Fibroblast of villous mesenchyme (primary cell): Measurements from ENCODE around the gene LSMEM2. TPM values are rescaled to one million over a fixed set of nuclear protein-coding genes. Genes with fewer than 3 reads are reported as not detected.

Experiments used
- DNase-seq: peaks from one replicate; pipeline ENCODE4 v3.0.0-alpha.2; 2010; ENCODE audit warnings: low read depth
- H3K4me3 ChIP-seq: 2 replicates; pipeline ENCODE4 v1.5.1; 2011; ENCODE audit warnings: low read depth, mild to moderate bottlenecking, low read length
- CTCF ChIP-seq: IDR thresholded peaks from 2 replicates; pipeline ENCODE4 v1.5.1; 2012; ENCODE audit warnings: low read depth, mild to moderate bottlenecking, low read length; ENCODE audit not compliant: insufficient read depth
- total RNA-seq: library from RNA; depleted of rRNA; stranded (reverse); fragments of >200 nt; gene quantifications from 2 replicates; pipeline ENCODE4 v1.2.3, GENCODE V29; 2012

LSMEM2 gene
- total RNA-seq, 1 donor: not detected

GRCh38 chr3:50289130-50289529 lies 10.2 kb downstream of the LSMEM2 start:
- DNase-seq: no peak
- TF ChIP-seq CTCF: no peak
- no peak overlapping the region for H3K4me3 ChIP-seq

GRCh38 chr3:50290161-50290641 lies 11.3 kb downstream of the LSMEM2 start:
- no peak for TF ChIP-seq CTCF
- DNase-seq: no peak
- H3K4me3 ChIP-seq: no peak overlapping the region

GRCh38 chr3:50292159-50293078 lies 13.5 kb downstream of the LSMEM2 start, which contains the start of gene IFRD2:
IFRD2 (minus strand) TSS chr3:50292429; CDS start chr3:50292274, 155 bp downstream.
- DNase-seq: peak; percentile 97
- no peak for TF ChIP-seq CTCF
- peak within 1 kb of the TSS; percentile 80 for H3K4me3 ChIP-seq

GRCh38 chr3:50293079-50293801 lies 14.4 kb downstream of the LSMEM2 start:
- no peak overlapping the region for H3K4me3 ChIP-seq
- no peak for TF ChIP-seq CTCF
- DNase-seq: no peak

GRCh38 chr3:50294089-50294488 lies 15.2 kb downstream of the LSMEM2 start:
- TF ChIP-seq CTCF: no peak
- DNase-seq: no peak
- no peak overlapping the region for H3K4me3 ChIP-seq

- no peak for DNase-seq
- H3K4me3 ChIP-seq: no peak overlapping the region
- no peak for TF ChIP-seq CTCF
Measured at GRCh38 chr3:50294492-50295403, 15.9 kb downstream of the LSMEM2 start.
